Common myeloid progenitor, CD34-positive (primary cell): ENCODE results near the gene HSPA4L.
A peak's percentile ranks its signal among the peaks of the same experiment; 100 is the strongest.

Source experiments
- CTCF ChIA-PET: fragments of 350-600 bp; sonication (Branson Sonifier 250); formaldehyde crosslinking; loops from one replicate; lab custom pipeline; 2021; ENCODE audit warnings: antibody characterized with exemption; lab: Charles Lee
- POLR2A ChIA-PET: fragments of 350-600 bp; sonication (Branson Sonifier 250); formaldehyde crosslinking; loops from one replicate; lab custom pipeline; 2021; ENCODE audit warnings: antibody characterized with exemption; lab: Charles Lee
- DNase-seq, 3 donors: peaks; one replicate each; pipeline versions ENCODE4 v3.0.0 to v3.0.0-alpha.2; 2013
- H3K27ac ChIP-seq, 2 experiments: 1 replicate in 1 of 2; 2 replicates in 1 of 2; pipeline ENCODE4 v1.7.0; 2013; ENCODE audit warnings: inconsistent platforms in 2 of 2, low read length in 2 of 2, mild to moderate bottlenecking in 2 of 2, low read depth in 1 of 2, moderate library complexity in 1 of 2; ENCODE audit not compliant: severe bottlenecking in 2 of 2, insufficient read depth in 1 of 2, poor library complexity in 1 of 2
- H3K27me3 ChIP-seq, 5 experiments: replicated peaks in 2 of 5; 1 replicate in 3 of 5; 2 replicates in 2 of 5; pipeline versions ENCODE4 v1.6.1 to v1.7.0; 2013; ENCODE audit warnings: low read length in 4 of 5, mild to moderate bottlenecking in 2 of 5, moderate library complexity in 2 of 5, inconsistent platforms in 1 of 5; ENCODE audit not compliant: insufficient read depth in 5 of 5, control insufficient read depth in 4 of 5
- H3K36me3 ChIP-seq, 4 experiments: 1 replicate in 2 of 4; 2 replicates in 2 of 4; pipeline versions ENCODE4 v1.6.1 to v1.7.0; 2013; ENCODE audit warnings: low read length in 3 of 4, control low read depth in 1 of 4, mild to moderate bottlenecking in 1 of 4; ENCODE audit not compliant: control insufficient read depth in 4 of 4, insufficient read depth in 4 of 4
- H3K4me1 ChIP-seq, 4 experiments: 1 replicate in 3 of 4; 2 replicates in 1 of 4; pipeline versions ENCODE4 v1.6.1 to v1.7.1; 2013; ENCODE audit warnings: low read length in 3 of 4, mild to moderate bottlenecking in 3 of 4, control low read depth in 1 of 4, inconsistent platforms in 1 of 4, moderate library complexity in 1 of 4; ENCODE audit not compliant: control insufficient read depth in 4 of 4, insufficient read depth in 4 of 4; ENCODE audit errors: control extremely low read depth in 1 of 4
- H3K4me3 ChIP-seq, 7 experiments: 1 replicate in 4 of 7; 2 replicates in 3 of 7; pipeline versions ENCODE4 v1.5.1 to v1.7.0; 2013; ENCODE audit warnings: mild to moderate bottlenecking in 7 of 7, low read length in 6 of 7, moderate library complexity in 6 of 7, inconsistent platforms in 2 of 7, low read depth in 2 of 7, control low read depth in 1 of 7; ENCODE audit not compliant: insufficient read depth in 4 of 7, control insufficient read depth in 1 of 7; ENCODE audit errors: extremely low read depth in 1 of 7
- H3K9me3 ChIP-seq, 5 experiments: 1 replicate in 4 of 5; 2 replicates in 1 of 5; pipeline versions ENCODE4 v1.6.1 to v1.7.1; 2013; ENCODE audit warnings: low read length in 4 of 5, mild to moderate bottlenecking in 2 of 5, inconsistent platforms in 1 of 5, low read depth in 1 of 5, moderate library complexity in 1 of 5; ENCODE audit not compliant: control insufficient read depth in 4 of 5, insufficient read depth in 2 of 5; ENCODE audit errors: control extremely low read depth in 1 of 5
- WGBS: methylation state at CpG from one replicate; pipeline ENCODE4 v1.1.5; 2013; ENCODE audit not compliant: insufficient coverage; 5-methylcytosine and 5-hydroxymethylcytosine counted together

The HSPA4L gene

GRCh38 chr4:127775843-127776242 is 6.3 kb upstream of the HSPA4L start:
- H3K27me3 ChIP-seq = peaks cover 0 to 9% (median 2%) of the 10 kb centered on the region in 5 experiments
- no CpG with 5 or more reads among the region's 4 CpGs for WGBS
- no peaks in the 10 kb centered on the region for H3K36me3 ChIP-seq
- CTCF ChIA-PET = no interaction called here
- no peak for DNase-seq
- POLR2A ChIA-PET = no interaction called here
- H3K4me3 ChIP-seq = no peak overlapping the region
- H3K4me1 ChIP-seq = peaks cover 0 to 2% (median 0%) of the 10 kb centered on the region in 4 experiments
- no peak overlapping the region for H3K27ac ChIP-seq
- no peaks in the 10 kb centered on the region for H3K9me3 ChIP-seq

GRCh38 chr4:127776620-127777019 is 5.5 kb upstream of the HSPA4L start:
- H3K27ac ChIP-seq = no peak overlapping the region
- WGBS = no CpG with 5 or more reads among the region's 2 CpGs
- DNase-seq = no peak
- ChIA-PET CTCF (no interaction called here), POLR2A (no interaction called here)
- H3K4me3 ChIP-seq = no peak overlapping the region
- peaks cover 0 to 5% (median 4%) of the 10 kb centered on the region in 4 experiments for H3K4me1 ChIP-seq
- H3K36me3 ChIP-seq = no peaks in the 10 kb centered on the region
- H3K9me3 ChIP-seq = no peaks in the 10 kb centered on the region
- peaks cover 0 to 15% (median 8%) of the 10 kb centered on the region in 5 experiments for H3K27me3 ChIP-seq

- POLR2A ChIA-PET = no interaction called here
Measured at GRCh38 chr4:127777487-127777886, 4.6 kb upstream of the HSPA4L start.

GRCh38 chr4:127778102-127778501 is 4.0 kb upstream of the HSPA4L start:
- H3K9me3 ChIP-seq = no peaks in the 10 kb centered on the region

More at GRCh38 chr4:127777487-127777886, 4.6 kb upstream of the HSPA4L start:
- 100% methylated on average over 1 of the region's 3 CpGs for WGBS
- no peak overlapping the region for H3K27ac ChIP-seq
- peaks cover 0 to 13% (median 12%) of the 10 kb centered on the region in 4 experiments for H3K4me1 ChIP-seq
- H3K4me3 ChIP-seq = no peak overlapping the region
- H3K36me3 ChIP-seq = no peaks in the 10 kb centered on the region
- no peaks in the 10 kb centered on the region for H3K9me3 ChIP-seq
- DNase-seq = no peak
- CTCF ChIA-PET = no interaction called here
- H3K27me3 ChIP-seq = peaks cover 0 to 15% (median 8%) of the 10 kb centered on the region in 5 experiments

GRCh38 chr4:127780598-127780997 is 1.5 kb upstream of the HSPA4L start:
- POLR2A ChIA-PET = no interaction called here
- WGBS = 97% methylated on average over 10 of the region's 12 CpGs
- no peaks in the 10 kb centered on the region for H3K36me3 ChIP-seq

More at GRCh38 chr4:127778102-127778501, 4.0 kb upstream of the HSPA4L start:
- ChIA-PET POLR2A (no interaction called here), CTCF (no interaction called here)
- H3K27me3 ChIP-seq = peaks cover 0 to 19% (median 8%) of the 10 kb centered on the region in 5 experiments
- H3K27ac ChIP-seq = no peak overlapping the region
- no peak overlapping the region for H3K4me3 ChIP-seq
- no peaks in the 10 kb centered on the region for H3K36me3 ChIP-seq
- no peak for DNase-seq
- WGBS = no CpG with 5 or more reads among the region's 2 CpGs
- H3K4me1 ChIP-seq = peaks cover 0 to 19% (median 17%) of the 10 kb centered on the region in 4 experiments

GRCh38 chr4:127781300-127782024 is 660 bp upstream of the HSPA4L start:
- CTCF ChIA-PET = interaction anchor here (1.0 kb wide), 1 partner anchor 48 kb away, joined by 3 read pairs; no protein-coding TSS in a partner anchor
- Histone ChIP-seq H3K27me3 (peaks cover 0 to 23% (median 10%) of the 10 kb centered on the region in 5 experiments), H3K36me3 (no peaks in the 10 kb centered on the region), H3K4me3 (peak overlapping the region; percentile 61 to 89 (median 75)), H3K27ac (no peak overlapping the region), H3K4me1 (peaks cover 0 to 22% (median 21%) of the 10 kb centered on the region in 4 experiments), H3K9me3 (no peaks in the 10 kb centered on the region)
- DNase-seq = peak in 2 of 3 donors; percentile 66 to 72
- POLR2A ChIA-PET = no interaction called here
- 17% methylated on average over 33 of the region's 43 CpGs for WGBS

More at GRCh38 chr4:127780598-127780997, 1.5 kb upstream of the HSPA4L start:
- H3K9me3 ChIP-seq = no peaks in the 10 kb centered on the region
- H3K27me3 ChIP-seq = peaks cover 0 to 23% (median 10%) of the 10 kb centered on the region in 5 experiments
- CTCF ChIA-PET = no interaction called here
- peaks cover 0 to 22% (median 21%) of the 10 kb centered on the region in 4 experiments for H3K4me1 ChIP-seq
- no peak for DNase-seq
- no peak overlapping the region for H3K27ac ChIP-seq
- no peak overlapping the region for H3K4me3 ChIP-seq

GRCh38 chr4:127782025-127782274 is 172 bp upstream of the HSPA4L start:
- CTCF ChIA-PET = interaction anchor here (1.0 kb wide), 1 partner anchor 49 kb away, joined by 3 read pairs; no protein-coding TSS in a partner anchor
- no peaks in the 10 kb centered on the region for H3K36me3 ChIP-seq
- H3K4me1 ChIP-seq = peaks cover 0 to 22% (median 21%) of the 10 kb centered on the region in 4 experiments
- POLR2A ChIA-PET = no interaction called here
- no peak for DNase-seq
- H3K27ac ChIP-seq = no peak overlapping the region
- H3K4me3 ChIP-seq = peak overlapping the region; percentile 61 to 89 (median 75)
- 0% methylated on average over 28 of the region's 30 CpGs for WGBS
- peaks cover 0 to 23% (median 10%) of the 10 kb centered on the region in 5 experiments for H3K27me3 ChIP-seq
- H3K9me3 ChIP-seq = no peaks in the 10 kb centered on the region
